Panc1 (cell line): ENCODE measurements around the gene SLC12A9. TPM values are rescaled to one million over a fixed set of nuclear protein-coding genes. Genes with fewer than 3 reads are reported as not detected.

Experiments
- microRNA-seq: library from miRNA; unstranded; fragments of <30 nt; microRNA quantifications from one replicate; pipeline ENCODE4 v1.1.0, GENCODE V29; 2020; ENCODE audit not compliant: unreplicated experiment
- total RNA-seq: library from RNA; stranded (reverse); gene quantifications from one replicate; pipeline ENCODE4 v1.2.1, GENCODE V29; 2021; ENCODE audit not compliant: unreplicated experiment

Gene SLC12A9
- total RNA-seq, 1 experiment from 2014 or later: 31.1 TPM

Small RNA genes lying within 50 kb of the gene (microRNA-seq; reads per million reads assigned to microRNA genes)
- gene MIR6875: not detected

Other genes starting within 250 kb of the SLC12A9 start
- 25.0 TPM for gene MOSPD3, start 240.2 kb upstream of the SLC12A9 start, total RNA-seq
- gene TFR2, start 211.2 kb upstream of the SLC12A9 start, total RNA-seq: 9.1 TPM
- gene ACTL6B, start 196.3 kb upstream of the SLC12A9 start, total RNA-seq: not detected
- 289 TPM for gene GNB2, start 179.0 kb upstream of the SLC12A9 start, total RNA-seq
- 52.6 TPM for gene GIGYF1, start 158.5 kb upstream of the SLC12A9 start, total RNA-seq
- 52.3 TPM for gene POP7, start 146.6 kb upstream of the SLC12A9 start, total RNA-seq
- not detected for gene EPO, start 132.2 kb upstream of the SLC12A9 start, total RNA-seq
- gene ZAN, start 119.1 kb upstream of the SLC12A9 start, total RNA-seq: not detected
- gene EPHB4, start 25.2 kb upstream of the SLC12A9 start, total RNA-seq: 192 TPM
- gene TRIP6, start 14.7 kb downstream of the SLC12A9 start, total RNA-seq: 3.2 TPM
- gene SRRT, start 22.4 kb downstream of the SLC12A9 start, total RNA-seq: 248 TPM
- 3.3 TPM for gene UFSP1, start 37.0 kb downstream of the SLC12A9 start, total RNA-seq
- 10.4 TPM for gene ACHE, start 43.2 kb downstream of the SLC12A9 start, total RNA-seq
- gene MUC3A, start 96.8 kb downstream of the SLC12A9 start, total RNA-seq: 24.7 TPM
- gene MUC12, start 116.9 kb downstream of the SLC12A9 start, total RNA-seq: 6.8 TPM
- gene MUC17, start 167.4 kb downstream of the SLC12A9 start, total RNA-seq: not detected
- gene TRIM56, start 232.8 kb downstream of the SLC12A9 start, total RNA-seq: 37.4 TPM